KOPT-K1 (cell line): Measurements from ENCODE around the gene TDRD7.

Experiments used
- H3K27ac ChIP-seq: fragments of 200-600 bp; sonication (generic); 2 replicates; pipeline ENCODE4 v1.5.1; 2016; ENCODE audit warnings: antibody characterized with exemption, mild to moderate bottlenecking, low read depth, low read length; ENCODE audit not compliant: poor library complexity, severe bottlenecking
- H3K36me3 ChIP-seq: fragments of 200-600 bp; sonication (generic); 2 replicates; pipeline ENCODE4 v1.5.1; 2017; ENCODE audit warnings: antibody characterized with exemption, mild to moderate bottlenecking, low read length, moderate library complexity; ENCODE audit not compliant: insufficient read depth
- H3K9me3 ChIP-seq: fragments of 200-600 bp; sonication (generic); 2 replicates; pipeline ENCODE4 v1.5.1; 2017; ENCODE audit warnings: antibody characterized with exemption, low read length, mild to moderate bottlenecking; ENCODE audit not compliant: insufficient read depth, poor library complexity, severe bottlenecking

TDRD7 gene

DNA sequence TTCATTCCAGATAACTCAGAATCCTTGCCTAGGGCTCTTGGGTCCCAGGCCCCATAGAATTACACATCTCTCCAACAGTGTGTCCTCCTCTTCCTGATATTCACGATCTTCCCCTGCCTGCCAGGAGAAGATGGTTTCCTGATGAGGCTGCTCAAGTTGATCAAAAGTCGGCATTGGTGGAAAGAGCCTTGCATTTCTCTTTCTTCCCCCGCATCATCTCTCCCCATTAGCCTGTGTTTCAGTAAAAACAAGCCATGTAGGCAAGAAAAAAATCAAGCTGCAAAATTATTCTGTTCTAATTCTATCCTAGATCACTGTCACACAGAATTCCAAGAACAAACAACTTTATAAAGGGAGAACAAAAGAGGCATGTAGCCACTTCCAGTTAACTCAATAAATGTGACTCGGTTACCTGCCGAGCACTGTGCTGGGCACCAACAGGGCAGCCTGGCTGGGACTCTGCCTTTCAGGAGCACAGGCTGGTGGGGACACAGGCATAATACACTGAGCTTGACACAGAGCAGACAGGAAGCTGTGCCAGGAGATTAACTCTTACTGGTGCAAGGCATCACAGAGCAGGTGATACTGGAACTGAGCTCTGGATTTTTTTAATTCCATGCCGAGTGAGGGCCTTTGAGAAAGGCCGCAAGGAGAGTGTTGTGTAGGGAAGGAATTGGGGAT, 115.1 kb downstream of the TDRD7 start:
- Histone ChIP-seq H3K36me3 (no peaks in the 10 kb centered on the region), H3K9me3 (no peaks in the 10 kb centered on the region), H3K27ac (no peak overlapping the region)

DNA sequence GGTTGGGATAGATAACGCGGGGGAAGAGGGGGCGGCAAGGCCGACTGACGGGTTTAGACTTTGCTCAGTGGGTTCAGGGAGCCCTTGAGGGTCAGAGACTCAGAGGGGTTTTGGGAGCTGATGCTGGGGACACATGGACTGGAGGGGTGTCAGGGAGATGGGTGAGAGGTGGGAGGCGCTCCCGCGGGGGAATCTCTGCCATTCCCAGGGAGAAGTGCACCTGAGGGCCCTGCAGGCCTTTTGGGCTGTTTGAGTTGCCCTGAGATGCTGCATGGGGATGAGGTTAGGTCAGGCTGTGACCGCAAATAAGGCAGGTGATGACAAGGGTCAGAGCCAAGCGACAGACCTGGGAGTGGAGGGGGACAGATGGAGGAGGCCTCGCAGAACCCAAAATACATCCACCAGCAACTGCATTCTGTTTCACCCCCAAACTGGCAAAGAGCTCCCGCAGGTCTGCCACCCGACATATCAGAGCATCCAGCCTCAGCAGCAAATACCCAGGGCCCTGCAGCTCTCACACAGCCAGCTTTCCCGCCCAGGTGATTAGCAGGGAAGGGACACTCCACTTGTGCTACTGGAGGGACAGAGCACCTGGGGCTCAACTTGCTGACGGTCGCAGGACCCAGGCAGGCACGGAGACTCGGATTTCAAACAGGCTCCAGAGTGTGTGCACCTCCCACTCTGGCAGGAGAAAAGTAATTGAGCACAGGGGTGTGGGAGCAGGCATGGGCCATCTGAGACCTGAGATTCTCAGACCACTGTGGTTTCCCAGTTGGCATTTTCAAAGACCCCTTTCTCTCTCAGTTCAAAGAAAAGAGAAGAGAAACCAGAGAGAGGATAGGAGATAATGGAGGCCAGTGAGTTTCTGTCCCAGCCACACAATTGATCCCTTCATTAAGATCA, 116.0 kb downstream of the TDRD7 start:
- no peak overlapping the region for H3K27ac ChIP-seq
- H3K9me3 ChIP-seq = no peaks in the 10 kb centered on the region
- no peaks in the 10 kb centered on the region for H3K36me3 ChIP-seq

- H3K27ac ChIP-seq = no peak overlapping the region
- H3K36me3 ChIP-seq = no peaks in the 10 kb centered on the region
- no peaks in the 10 kb centered on the region for H3K9me3 ChIP-seq
Measured at GRCh38 chr9:97528529-97529230, 116.8 kb downstream of the TDRD7 start.

DNA sequence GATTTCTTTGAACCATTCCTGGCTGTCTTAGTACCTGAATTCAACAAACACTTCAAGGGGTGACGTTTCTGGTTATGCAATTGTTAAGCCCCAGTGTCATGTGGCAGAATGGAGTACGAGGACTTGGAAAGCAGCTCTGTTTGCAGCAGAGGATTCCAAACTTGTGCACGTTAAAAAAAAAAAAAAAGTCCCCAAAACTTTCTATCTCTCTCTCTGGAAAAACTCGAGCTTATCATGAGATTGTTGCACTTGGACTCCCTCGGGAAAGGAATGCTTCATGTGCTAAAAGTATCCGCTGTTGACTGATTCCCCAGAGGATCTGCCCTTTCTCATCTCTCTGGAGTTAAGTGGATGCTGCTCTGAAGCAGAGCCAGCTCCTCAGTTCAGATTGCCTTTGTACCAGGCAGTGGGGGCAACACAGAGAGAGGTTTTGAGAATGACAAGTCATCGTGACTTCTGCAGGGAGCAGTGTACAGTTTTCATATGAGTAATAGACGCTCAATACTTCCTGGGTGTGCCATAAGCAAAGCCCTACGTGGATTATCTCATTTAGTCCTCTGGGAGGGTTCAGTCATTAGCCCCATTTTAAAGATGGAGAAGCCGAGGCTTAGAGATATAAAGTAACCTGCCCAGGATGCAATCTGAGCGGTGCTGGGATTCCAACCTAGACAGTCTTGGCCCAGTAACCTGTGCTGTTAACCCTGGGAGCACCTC, 117.6 kb downstream of the TDRD7 start:
- H3K27ac ChIP-seq = no peak overlapping the region
- H3K36me3 ChIP-seq = no peaks in the 10 kb centered on the region
- H3K9me3 ChIP-seq = no peaks in the 10 kb centered on the region

GRCh38 chr9:97531888-97532376, 120.0 kb downstream of the TDRD7 start:
- no peaks in the 10 kb centered on the region for H3K9me3 ChIP-seq
- H3K36me3 ChIP-seq = no peaks in the 10 kb centered on the region
- H3K27ac ChIP-seq = no peak overlapping the region

- H3K27ac ChIP-seq = no peak overlapping the region
- no peaks in the 10 kb centered on the region for H3K9me3 ChIP-seq
- no peaks in the 10 kb centered on the region for H3K36me3 ChIP-seq
Measured at GRCh38 chr9:97534185-97534584, 122.3 kb downstream of the TDRD7 start.

- Histone ChIP-seq H3K36me3 (no peaks in the 10 kb centered on the region), H3K9me3 (no peaks in the 10 kb centered on the region), H3K27ac (no peak overlapping the region)
Measured at GRCh38 chr9:97534961-97535594, 123.2 kb downstream of the TDRD7 start.

GRCh38 chr9:97535771-97536170, 123.9 kb downstream of the TDRD7 start:
- Histone ChIP-seq H3K9me3 (no peaks in the 10 kb centered on the region), H3K27ac (no peak overlapping the region), H3K36me3 (no peaks in the 10 kb centered on the region)

GRCh38 chr9:97536480-97536879, 124.6 kb downstream of the TDRD7 start:
- no peak overlapping the region for H3K27ac ChIP-seq
- no peaks in the 10 kb centered on the region for H3K9me3 ChIP-seq
- no peaks in the 10 kb centered on the region for H3K36me3 ChIP-seq

DNA sequence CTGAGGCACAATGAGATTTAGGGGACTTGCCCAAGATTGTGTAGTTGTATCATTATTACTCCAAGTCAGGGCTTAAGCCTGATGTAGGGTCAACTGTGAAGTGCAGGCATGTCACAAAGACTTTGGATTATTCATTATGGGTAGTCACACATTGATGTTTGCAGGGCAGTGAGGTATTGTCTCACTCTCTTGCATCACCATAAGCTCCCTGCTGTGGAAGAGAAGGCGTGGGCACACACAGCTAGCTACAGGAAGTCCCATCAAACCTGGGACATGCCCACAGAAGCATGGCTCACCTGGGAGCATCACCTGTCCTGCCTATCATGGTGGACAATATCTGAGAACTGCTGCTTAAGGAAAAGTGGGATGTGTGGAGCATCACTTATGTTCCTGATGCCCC, 131.7 kb downstream of the TDRD7 start:
- H3K36me3 ChIP-seq = no peaks in the 10 kb centered on the region
- no peak overlapping the region for H3K27ac ChIP-seq
- H3K9me3 ChIP-seq = no peaks in the 10 kb centered on the region

DNA sequence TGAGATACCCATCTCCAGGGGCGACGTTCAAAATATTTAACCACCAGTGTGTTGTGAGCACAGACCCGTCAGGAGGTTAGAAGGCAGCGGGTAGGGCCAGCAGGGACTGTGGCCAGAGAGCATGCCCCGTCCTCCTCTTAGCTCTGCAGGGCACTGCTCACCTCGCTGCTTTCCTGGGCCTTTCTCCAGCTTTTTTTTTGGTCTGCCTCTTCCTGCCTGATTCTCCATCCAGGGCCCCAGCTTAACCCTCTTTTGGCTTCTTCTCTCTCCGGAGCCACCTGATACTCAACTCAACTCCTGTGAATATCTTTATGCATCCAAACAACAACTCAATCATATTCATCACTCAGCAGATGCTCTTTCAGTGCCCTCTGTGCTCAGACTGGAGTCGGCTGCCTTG, 133.6 kb downstream of the TDRD7 start:
- no peaks in the 10 kb centered on the region for H3K36me3 ChIP-seq
- H3K9me3 ChIP-seq = no peaks in the 10 kb centered on the region
- no peak overlapping the region for H3K27ac ChIP-seq
